WERI-Rb-1 (cell line): ENCODE measurements around the gene PFKP.

ENCODE experiments used
- DNase-seq: peaks from one replicate; pipeline ENCODE4 v3.0.0-alpha.2; 2020
- H3K27ac ChIP-seq: fragments of 250-450 bp; sonication (Bioruptor Pico); 2 replicates; pipeline ENCODE4 v1.5.1; 2020; ENCODE audit warnings: mild to moderate bottlenecking, moderate library complexity
- H3K27me3 ChIP-seq: fragments of 250-450 bp; sonication (Bioruptor Pico); 2 replicates; pipeline ENCODE4 v1.5.1; 2021; ENCODE audit warnings: mild to moderate bottlenecking, low read depth, moderate library complexity; ENCODE audit not compliant: insufficient read depth, severe bottlenecking
- H3K36me3 ChIP-seq: fragments of 250-450 bp; sonication (Bioruptor Pico); 2 replicates; pipeline ENCODE4 v1.5.1; 2020; ENCODE audit warnings: mild to moderate bottlenecking, moderate library complexity
- H3K4me3 ChIP-seq: 2 replicates; pipeline ENCODE4 v1.5.1; 2011; ENCODE audit warnings: low read depth, mild to moderate bottlenecking, control low read depth, low read length
- H3K9me3 ChIP-seq: fragments of 250-450 bp; sonication (Bioruptor Pico); 2 replicates; pipeline ENCODE4 v1.5.1; 2021; ENCODE audit warnings: mild to moderate bottlenecking, moderate library complexity; ENCODE audit not compliant: severe bottlenecking
- TF ChIP-seq, protein P1 (sequence below): IDR thresholded peaks from 2 replicates; pipeline ENCODE4 v1.5.1; 2011; ENCODE audit warnings: low read depth, mild to moderate bottlenecking, control low read depth, inconsistent platforms, low read length

PFKP gene

DNA sequence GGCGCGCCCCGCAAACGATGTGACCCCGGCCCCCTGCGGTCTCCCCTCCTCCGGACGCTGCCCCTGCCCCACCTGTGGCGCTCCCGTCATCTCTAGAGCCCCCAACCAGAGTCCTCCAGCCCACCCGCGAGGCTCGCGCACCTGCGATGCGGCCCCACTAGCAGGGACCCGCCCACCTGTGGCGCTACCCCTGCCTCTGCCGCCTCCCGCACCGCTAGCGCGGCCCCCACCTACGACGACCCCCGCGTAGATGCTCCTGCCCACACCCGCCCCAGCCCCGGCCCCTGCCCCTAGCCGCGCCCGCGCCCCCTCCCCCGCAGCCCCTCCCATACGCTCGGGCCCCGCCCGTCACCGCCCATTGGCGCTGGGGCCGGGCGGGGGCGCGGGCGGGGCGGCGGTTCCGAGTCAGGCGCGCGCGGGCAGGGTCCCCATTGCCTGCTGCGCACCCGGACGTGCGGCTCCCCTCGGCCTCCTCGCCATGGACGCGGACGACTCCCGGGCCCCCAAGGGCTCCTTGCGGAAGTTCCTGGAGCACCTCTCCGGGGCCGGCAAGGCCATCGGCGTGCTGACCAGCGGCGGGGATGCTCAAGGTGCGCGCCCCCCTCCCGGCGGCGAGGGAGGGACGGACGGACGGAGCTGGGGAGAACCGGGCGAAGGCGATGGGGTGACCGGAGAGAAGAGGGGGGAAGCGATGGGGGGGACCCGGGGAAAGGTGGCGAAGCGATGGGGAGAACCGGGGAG, at the start of gene PFKP:
TSS of gene PFKP (plus strand) at position 431 of the 741 bp plus-strand sequence. CDS start at position 479, 48 bp downstream.
- H3K36me3 ChIP-seq: peaks cover 3% of the 10 kb centered on the region; the same call in 1 of the 2 replicates
- peak within 1 kb of the TSS; percentile 52 for H3K27ac ChIP-seq
- H3K9me3 ChIP-seq: no peaks in the 10 kb centered on the region
- DNase-seq: no peak
- TF ChIP-seq, protein P1, sequence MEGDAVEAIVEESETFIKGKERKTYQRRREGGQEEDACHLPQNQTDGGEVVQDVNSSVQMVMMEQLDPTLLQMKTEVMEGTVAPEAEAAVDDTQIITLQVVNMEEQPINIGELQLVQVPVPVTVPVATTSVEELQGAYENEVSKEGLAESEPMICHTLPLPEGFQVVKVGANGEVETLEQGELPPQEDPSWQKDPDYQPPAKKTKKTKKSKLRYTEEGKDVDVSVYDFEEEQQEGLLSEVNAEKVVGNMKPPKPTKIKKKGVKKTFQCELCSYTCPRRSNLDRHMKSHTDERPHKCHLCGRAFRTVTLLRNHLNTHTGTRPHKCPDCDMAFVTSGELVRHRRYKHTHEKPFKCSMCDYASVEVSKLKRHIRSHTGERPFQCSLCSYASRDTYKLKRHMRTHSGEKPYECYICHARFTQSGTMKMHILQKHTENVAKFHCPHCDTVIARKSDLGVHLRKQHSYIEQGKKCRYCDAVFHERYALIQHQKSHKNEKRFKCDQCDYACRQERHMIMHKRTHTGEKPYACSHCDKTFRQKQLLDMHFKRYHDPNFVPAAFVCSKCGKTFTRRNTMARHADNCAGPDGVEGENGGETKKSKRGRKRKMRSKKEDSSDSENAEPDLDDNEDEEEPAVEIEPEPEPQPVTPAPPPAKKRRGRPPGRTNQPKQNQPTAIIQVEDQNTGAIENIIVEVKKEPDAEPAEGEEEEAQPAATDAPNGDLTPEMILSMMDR: no peak
- H3K27me3 ChIP-seq: no peaks in the 10 kb centered on the region
- H3K4me3 ChIP-seq: peak within 1 kb of the TSS; percentile 77

GRCh38 chr10:3018247-3018646, 49.1 kb upstream of the PFKP start:
- Histone ChIP-seq H3K9me3 (no peaks in the 10 kb centered on the region), H3K4me3 (no peak overlapping the region), H3K27me3 (no peaks in the 10 kb centered on the region), H3K27ac (no peak overlapping the region), H3K36me3 (no peaks in the 10 kb centered on the region)
- TF ChIP-seq, protein P1: no peak
- no peak for DNase-seq

- TF ChIP-seq, protein P1: no peak
- Histone ChIP-seq H3K27me3 (no peaks in the 10 kb centered on the region), H3K4me3 (no peak overlapping the region), H3K36me3 (no peaks in the 10 kb centered on the region), H3K9me3 (no peaks in the 10 kb centered on the region), H3K27ac (no peak overlapping the region)
- DNase-seq: no peak
Measured at GRCh38 chr10:3020311-3020710, 47.0 kb upstream of the PFKP start.

- Histone ChIP-seq H3K9me3 (no peaks in the 10 kb centered on the region), H3K36me3 (no peaks in the 10 kb centered on the region), H3K27me3 (no peaks in the 10 kb centered on the region), H3K27ac (no peak overlapping the region), H3K4me3 (no peak overlapping the region)
- DNase-seq: no peak
- TF ChIP-seq, protein P1: no peak
Measured at GRCh38 chr10:3020881-3021280, 46.5 kb upstream of the PFKP start.

- H3K27me3 ChIP-seq: no peaks in the 10 kb centered on the region
- H3K4me3 ChIP-seq: no peak overlapping the region
- TF ChIP-seq, protein P1: no peak
- DNase-seq: no peak
- no peak overlapping the region for H3K27ac ChIP-seq
- no peaks in the 10 kb centered on the region for H3K36me3 ChIP-seq
- H3K9me3 ChIP-seq: no peaks in the 10 kb centered on the region
Measured at GRCh38 chr10:3022027-3022426, 45.3 kb upstream of the PFKP start.

- DNase-seq: no peak
- no peaks in the 10 kb centered on the region for H3K36me3 ChIP-seq
- TF ChIP-seq, protein P1: no peak
Measured at GRCh38 chr10:3023892-3024291, 43.5 kb upstream of the PFKP start.

More at GRCh38 chr10:3023892-3024291, 43.5 kb upstream of the PFKP start:
- Histone ChIP-seq H3K27ac (no peak overlapping the region), H3K9me3 (no peaks in the 10 kb centered on the region), H3K4me3 (no peak overlapping the region), H3K27me3 (no peaks in the 10 kb centered on the region)
